ENCODE results near the gene ST8SIA5. TPM values are rescaled to one million over a fixed set of nuclear protein-coding genes. Genes with fewer than 3 reads are reported as not detected.

ST8SIA5 gene
- total and polyA plus RNA-seq, 8 donors, result 0.03 to 1.4 (median 0.19) TPM; not detected in 4

DNA sequence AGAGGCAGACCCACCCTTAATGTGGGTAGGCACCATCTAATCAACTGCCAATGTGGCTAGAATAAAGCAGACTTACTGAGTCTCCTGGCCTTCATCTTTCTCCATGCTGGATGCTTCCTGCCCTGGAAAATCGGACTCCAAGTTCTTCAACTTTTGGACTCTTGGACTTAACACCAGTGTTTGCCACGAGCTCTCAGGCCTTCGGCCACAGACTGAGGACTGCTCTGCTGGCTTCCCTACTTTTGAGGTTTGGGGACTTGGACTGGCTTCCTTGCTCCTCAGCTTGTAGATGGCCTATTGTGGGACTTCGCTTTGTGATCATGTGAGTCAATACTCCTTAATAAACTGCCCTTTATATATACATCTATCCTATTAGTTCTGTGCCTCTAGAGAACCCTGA, 21.9 kb downstream of the ST8SIA5 start:
- peaks cover 0 to 7% (median 0%) of the 10 kb centered on the region in 3 donors for H3K27me3 ChIP-seq
- no peak overlapping the region for H3K4me3 ChIP-seq
- H3K27ac ChIP-seq, result no peak overlapping the region
- H3K36me3 ChIP-seq, result no peaks in the 10 kb centered on the region
- TF ChIP-seq POLR2A (IDR thresholded peaks at IDR 0.05), result no peak
- no peak for TF ChIP-seq POLR2AphosphoS5 (IDR thresholded peaks at IDR 0.05)
- TF ChIP-seq, protein P1, sequence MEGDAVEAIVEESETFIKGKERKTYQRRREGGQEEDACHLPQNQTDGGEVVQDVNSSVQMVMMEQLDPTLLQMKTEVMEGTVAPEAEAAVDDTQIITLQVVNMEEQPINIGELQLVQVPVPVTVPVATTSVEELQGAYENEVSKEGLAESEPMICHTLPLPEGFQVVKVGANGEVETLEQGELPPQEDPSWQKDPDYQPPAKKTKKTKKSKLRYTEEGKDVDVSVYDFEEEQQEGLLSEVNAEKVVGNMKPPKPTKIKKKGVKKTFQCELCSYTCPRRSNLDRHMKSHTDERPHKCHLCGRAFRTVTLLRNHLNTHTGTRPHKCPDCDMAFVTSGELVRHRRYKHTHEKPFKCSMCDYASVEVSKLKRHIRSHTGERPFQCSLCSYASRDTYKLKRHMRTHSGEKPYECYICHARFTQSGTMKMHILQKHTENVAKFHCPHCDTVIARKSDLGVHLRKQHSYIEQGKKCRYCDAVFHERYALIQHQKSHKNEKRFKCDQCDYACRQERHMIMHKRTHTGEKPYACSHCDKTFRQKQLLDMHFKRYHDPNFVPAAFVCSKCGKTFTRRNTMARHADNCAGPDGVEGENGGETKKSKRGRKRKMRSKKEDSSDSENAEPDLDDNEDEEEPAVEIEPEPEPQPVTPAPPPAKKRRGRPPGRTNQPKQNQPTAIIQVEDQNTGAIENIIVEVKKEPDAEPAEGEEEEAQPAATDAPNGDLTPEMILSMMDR (IDR thresholded peaks at IDR 0.05), result no peak
- no peak for TF ChIP-seq EP300 (IDR thresholded peaks at IDR 0.05)
- H3K9me3 ChIP-seq, result peaks cover 4 to 23% (median 20%) of the 10 kb centered on the region in 4 donors
- intact Hi-C loops (cut with DNase I; ENCODE audit: low total_unique reads), result no loop called here
- H3K4me1 ChIP-seq, result no peaks in the 10 kb centered on the region
- WGBS, 5 donors, result 75 to 89% (median 87%) methylated on average over 4 of the region's 4 CpGs
- no peak for DNase-seq

GRCh38 chr18:46733872-46734271, 23.0 kb downstream of the ST8SIA5 start:
- no peaks in the 10 kb centered on the region for H3K4me1 ChIP-seq
- H3K36me3 ChIP-seq, result no peaks in the 10 kb centered on the region
- TF ChIP-seq POLR2AphosphoS5 (IDR thresholded peaks at IDR 0.05) (no peak), EP300 (IDR thresholded peaks at IDR 0.05) (no peak), POLR2A (IDR thresholded peaks at IDR 0.05) (no peak)
- TF ChIP-seq, protein P1 (IDR thresholded peaks at IDR 0.05), result no peak
- WGBS, 5 donors, result 78 to 87% (median 82%) methylated on average over 3 to 11 of the region's 11 CpGs
- no peak overlapping the region for H3K4me3 ChIP-seq
- DNase-seq, result no peak
- no peak overlapping the region for H3K27ac ChIP-seq
- H3K9me3 ChIP-seq, result peaks cover 9 to 29% (median 27%) of the 10 kb centered on the region in 4 donors
- peaks cover 0 to 7% (median 0%) of the 10 kb centered on the region in 3 donors for H3K27me3 ChIP-seq
- intact Hi-C loops (cut with DNase I; ENCODE audit: low total_unique reads), result no loop called here

DNA sequence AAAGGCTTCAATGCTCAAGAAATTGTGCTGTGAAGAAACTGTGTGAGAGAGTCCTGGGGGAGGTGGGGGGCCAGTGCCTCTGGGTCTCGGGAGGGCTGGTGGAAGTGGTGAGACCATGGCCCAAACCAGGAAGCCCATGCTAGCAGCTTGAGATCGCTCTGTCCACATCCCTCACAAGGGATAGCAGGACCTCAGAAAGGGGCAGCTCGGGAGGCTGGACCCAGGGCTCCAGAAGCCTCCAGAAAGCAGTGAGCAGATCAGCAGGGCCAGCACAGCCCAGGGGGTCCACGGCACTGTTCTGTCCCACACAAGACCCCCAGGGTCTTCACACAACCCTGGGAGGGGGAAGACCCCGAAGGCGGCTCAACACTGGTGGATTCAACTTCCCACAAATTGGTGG, 24.1 kb downstream of the ST8SIA5 start:
- no peak for TF ChIP-seq POLR2AphosphoS5 (IDR thresholded peaks at IDR 0.05)
- no peak for TF ChIP-seq POLR2A (IDR thresholded peaks at IDR 0.05)
- TF ChIP-seq, protein P1 (IDR thresholded peaks at IDR 0.05), result no peak
- no peak for TF ChIP-seq EP300 (IDR thresholded peaks at IDR 0.05)
- whole genome bisulfite sequencing, 5 donors, result 78 to 89% (median 85%) methylated on average over 4 to 6 of the region's 6 CpGs
- no peak for DNase-seq
- H3K4me3 ChIP-seq, result no peak overlapping the region
- H3K27me3 ChIP-seq, result peaks cover 0 to 7% (median 0%) of the 10 kb centered on the region in 3 donors
- intact Hi-C loops (cut with DNase I; ENCODE audit: low total_unique reads), result no loop called here
- H3K9me3 ChIP-seq, result peaks cover 9 to 31% (median 27%) of the 10 kb centered on the region in 4 donors
- no peaks in the 10 kb centered on the region for H3K36me3 ChIP-seq
- H3K27ac ChIP-seq, result no peak overlapping the region
- H3K4me1 ChIP-seq, result no peaks in the 10 kb centered on the region

DNA sequence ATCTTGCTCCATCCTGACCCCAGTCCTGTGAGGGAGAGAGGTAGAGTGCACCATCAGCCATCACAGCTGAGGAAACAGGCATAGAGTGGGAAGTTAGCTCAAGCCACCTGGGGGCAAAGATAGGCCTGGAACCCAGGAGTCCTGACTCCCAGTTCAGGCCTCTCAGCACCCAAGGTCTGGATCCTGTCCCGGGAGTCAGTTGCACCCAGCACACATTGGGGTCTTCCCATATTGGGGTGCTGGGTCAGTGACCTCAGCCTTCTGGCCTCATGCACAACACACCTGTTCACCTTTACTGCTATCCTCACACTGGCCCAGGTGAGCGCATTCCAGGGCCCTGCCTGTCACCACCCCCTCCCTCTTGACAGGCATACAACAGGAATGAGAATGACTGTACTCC, 24.7 kb downstream of the ST8SIA5 start:
- no peaks in the 10 kb centered on the region for H3K4me1 ChIP-seq
- 92 to 98% (median 97%) methylated on average over 2 of the region's 2 CpGs for WGBS, 5 donors
- no peak overlapping the region for H3K27ac ChIP-seq
- H3K4me3 ChIP-seq, result no peak overlapping the region
- peaks cover 9 to 31% (median 27%) of the 10 kb centered on the region in 4 donors for H3K9me3 ChIP-seq
- no peaks in the 10 kb centered on the region for H3K36me3 ChIP-seq
- TF ChIP-seq EP300 (IDR thresholded peaks at IDR 0.05), result no peak
- no peak for TF ChIP-seq POLR2A (IDR thresholded peaks at IDR 0.05)
- TF ChIP-seq, protein P1 (IDR thresholded peaks at IDR 0.05), result no peak
- no peak for TF ChIP-seq POLR2AphosphoS5 (IDR thresholded peaks at IDR 0.05)
- peaks cover 0 to 7% (median 0%) of the 10 kb centered on the region in 3 donors for H3K27me3 ChIP-seq
- no peak for DNase-seq
- intact Hi-C loops (cut with DNase I; ENCODE audit: low total_unique reads), result no loop called here

Measured in stomach (tissue), 9 donors.